SK-N-SH treated with all-trans-retinoic acid at 6 μM for 48 hours (cell line): ENCODE data around the gene SHB.

ENCODE experiments used
- ATAC-seq: fragments of 200-7000 bp; cut with Tn5 transposase; 3 replicates; pipeline ENCODE4 v1.9.1; 2020; ENCODE audit warnings: mild to moderate bottlenecking, moderate library complexity
- ARNTL ChIP-seq: fragments of 450-650 bp; formaldehyde crosslinking; IDR thresholded peaks from 2 replicates; pipeline ENCODE4 v1.5.0; 2020; ENCODE audit warnings: low read depth, mild to moderate bottlenecking, moderate library complexity, borderline replicate concordance
- BACH2 ChIP-seq: fragments of 250-450 bp; sonication (Bioruptor Pico); IDR thresholded peaks from 2 replicates; pipeline ENCODE4 v1.9.0; 2021; ENCODE audit warnings: mild to moderate bottlenecking, borderline replicate concordance
- CSDC2 ChIP-seq: fragments of 250-450 bp; sonication (Bioruptor Pico); IDR thresholded peaks from 2 replicates; pipeline ENCODE4 v1.5.0; 2020; ENCODE audit warnings: mild to moderate bottlenecking, moderate library complexity
- ESRRG ChIP-seq: fragments of 250-450 bp; sonication (Bioruptor Pico); IDR thresholded peaks from 2 replicates; pipeline ENCODE4 v1.6.1; 2021; ENCODE audit warnings: mild to moderate bottlenecking
- GLIS3 ChIP-seq: fragments of 250-450 bp; sonication (Bioruptor Pico); IDR thresholded peaks from 2 replicates; pipeline ENCODE4 v1.5.0; 2020; ENCODE audit warnings: mild to moderate bottlenecking, moderate library complexity
- ISL1 ChIP-seq: fragments of 250-450 bp; sonication (Bioruptor Pico); IDR thresholded peaks from 2 replicates; pipeline ENCODE4 v2.1.2; 2022; ENCODE audit warnings: mild to moderate bottlenecking, moderate library complexity
- OSR1 ChIP-seq: fragments of 250-450 bp; sonication (Bioruptor Pico); IDR thresholded peaks from 2 replicates; pipeline ENCODE4 v1.8.0; 2022; ENCODE audit warnings: moderate library complexity, mild to moderate bottlenecking, inconsistent platforms
- PPARA ChIP-seq: fragments of 250-450 bp; sonication (Bioruptor Pico); IDR thresholded peaks from 2 replicates; pipeline ENCODE4 v1.5.0; 2020; ENCODE audit warnings: mild to moderate bottlenecking, borderline replicate concordance
- RARB ChIP-seq: fragments of 250-450 bp; sonication (Bioruptor Pico); IDR thresholded peaks from 2 replicates; pipeline ENCODE4 v1.8.0; 2021; ENCODE audit warnings: mild to moderate bottlenecking, moderate library complexity
- SNAI2 ChIP-seq: fragments of 250-450 bp; sonication (Bioruptor Pico); IDR thresholded peaks from 2 replicates; pipeline ENCODE4 v1.5.0; 2020; ENCODE audit warnings: mild to moderate bottlenecking, moderate library complexity
- TCF4 ChIP-seq: fragments of 250-450 bp; sonication (Bioruptor Pico); IDR thresholded peaks from 2 replicates; pipeline ENCODE4 v1.8.0; 2021; ENCODE audit warnings: mild to moderate bottlenecking, moderate library complexity, borderline replicate concordance
- TOX ChIP-seq: fragments of 250-450 bp; sonication (Bioruptor Pico); IDR thresholded peaks from 2 replicates; pipeline ENCODE4 v1.8.0; 2021; ENCODE audit warnings: mild to moderate bottlenecking, moderate library complexity, borderline replicate concordance
- ZC3H10 ChIP-seq: fragments of 250-450 bp; sonication (Bioruptor Pico); IDR thresholded peaks from 2 replicates; pipeline ENCODE4 v1.5.1; 2021; ENCODE audit warnings: mild to moderate bottlenecking, moderate library complexity
- ZFP3 ChIP-seq: fragments of 250-450 bp; sonication (Bioruptor Pico); IDR thresholded peaks from 2 replicates; pipeline ENCODE4 v1.5.0; 2020; ENCODE audit warnings: mild to moderate bottlenecking, moderate library complexity
- ZFP30 ChIP-seq: fragments of 450-650 bp; formaldehyde crosslinking; IDR thresholded peaks from 2 replicates; pipeline ENCODE4 v1.5.0; 2022; ENCODE audit warnings: mild to moderate bottlenecking, moderate library complexity
- ZNF70 ChIP-seq: fragments of 450-650 bp; formaldehyde crosslinking; IDR thresholded peaks from 2 replicates; pipeline ENCODE4 v1.5.0; 2020; ENCODE audit warnings: mild to moderate bottlenecking, moderate library complexity
- ZNF8 ChIP-seq: fragments of 450-650 bp; formaldehyde crosslinking; IDR thresholded peaks from 2 replicates; pipeline ENCODE4 v1.5.0; 2020; ENCODE audit warnings: mild to moderate bottlenecking, moderate library complexity
- TF ChIP-seq, protein P1 (sequence below): fragments of 250-450 bp; sonication (Bioruptor Pico); IDR thresholded peaks from 2 replicates; pipeline ENCODE4 v1.8.0; 2021; ENCODE audit warnings: low read depth, mild to moderate bottlenecking, moderate library complexity, borderline replicate concordance
- TF ChIP-seq, protein P2 (sequence below): fragments of 250-450 bp; sonication (Bioruptor Pico); IDR thresholded peaks from 2 replicates; pipeline ENCODE4 v1.5.1; 2020; ENCODE audit warnings: low read depth, mild to moderate bottlenecking, moderate library complexity
- TF ChIP-seq, protein P3 (sequence below): fragments of 250-450 bp; sonication (Bioruptor Pico); IDR thresholded peaks from 2 replicates; pipeline ENCODE4 v1.5.0; 2020; ENCODE audit warnings: mild to moderate bottlenecking, moderate library complexity
- TF ChIP-seq, protein P4 (sequence below): fragments of 250-450 bp; sonication (Bioruptor Pico); IDR thresholded peaks from 2 replicates; pipeline ENCODE4 v1.5.1; 2021; ENCODE audit warnings: mild to moderate bottlenecking, moderate library complexity
- TF ChIP-seq, protein P5 (sequence below): fragments of 250-450 bp; sonication (Bioruptor Pico); IDR thresholded peaks from 2 replicates; pipeline ENCODE4 v1.8.0; 2020; ENCODE audit warnings: mild to moderate bottlenecking, moderate library complexity, borderline replicate concordance

Gene SHB

DNA sequence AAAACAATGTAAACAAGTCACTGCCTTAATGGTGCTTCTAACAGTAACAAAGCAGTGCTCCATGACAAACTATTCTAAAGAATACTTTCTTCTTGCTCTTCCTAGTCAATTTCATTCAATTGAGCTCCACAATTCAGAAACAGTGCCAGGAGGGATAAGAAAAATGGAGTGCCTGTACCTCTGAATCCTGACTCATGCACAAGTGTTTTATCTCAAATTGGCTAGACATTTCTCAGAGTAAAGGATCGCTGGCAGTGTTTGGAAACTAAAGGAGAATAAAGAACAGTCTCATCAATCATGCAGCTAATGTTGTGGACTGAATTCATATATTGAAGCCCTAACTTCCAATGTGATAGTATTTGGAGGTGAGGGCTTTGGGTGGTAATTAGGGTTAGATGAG lies 192.7 kb downstream of the SHB start:
- TF ChIP-seq BACH2 (CRISPR knock-in tag) = no peak
- no peak for TF ChIP-seq RARB (CRISPR knock-in tag)
- TF ChIP-seq ZFP30 (CRISPR knock-in tag) = no peak
- no peak for TF ChIP-seq CSDC2 (CRISPR knock-in tag)
- TF ChIP-seq, protein P1, sequence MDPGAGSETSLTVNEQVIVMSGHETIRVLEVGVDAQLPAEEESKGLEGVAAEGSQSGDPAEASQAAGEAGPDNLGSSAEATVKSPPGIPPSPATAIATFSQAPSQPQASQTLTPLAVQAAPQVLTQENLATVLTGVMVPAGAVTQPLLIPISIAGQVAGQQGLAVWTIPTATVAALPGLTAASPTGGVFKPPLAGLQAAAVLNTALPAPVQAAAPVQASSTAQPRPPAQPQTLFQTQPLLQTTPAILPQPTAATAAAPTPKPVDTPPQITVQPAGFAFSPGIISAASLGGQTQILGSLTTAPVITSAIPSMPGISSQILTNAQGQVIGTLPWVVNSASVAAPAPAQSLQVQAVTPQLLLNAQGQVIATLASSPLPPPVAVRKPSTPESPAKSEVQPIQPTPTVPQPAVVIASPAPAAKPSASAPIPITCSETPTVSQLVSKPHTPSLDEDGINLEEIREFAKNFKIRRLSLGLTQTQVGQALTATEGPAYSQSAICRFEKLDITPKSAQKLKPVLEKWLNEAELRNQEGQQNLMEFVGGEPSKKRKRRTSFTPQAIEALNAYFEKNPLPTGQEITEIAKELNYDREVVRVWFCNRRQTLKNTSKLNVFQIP (CRISPR knock-in tag) = no peak
- no peak for TF ChIP-seq ARNTL
- no peak for ATAC-seq

DNA sequence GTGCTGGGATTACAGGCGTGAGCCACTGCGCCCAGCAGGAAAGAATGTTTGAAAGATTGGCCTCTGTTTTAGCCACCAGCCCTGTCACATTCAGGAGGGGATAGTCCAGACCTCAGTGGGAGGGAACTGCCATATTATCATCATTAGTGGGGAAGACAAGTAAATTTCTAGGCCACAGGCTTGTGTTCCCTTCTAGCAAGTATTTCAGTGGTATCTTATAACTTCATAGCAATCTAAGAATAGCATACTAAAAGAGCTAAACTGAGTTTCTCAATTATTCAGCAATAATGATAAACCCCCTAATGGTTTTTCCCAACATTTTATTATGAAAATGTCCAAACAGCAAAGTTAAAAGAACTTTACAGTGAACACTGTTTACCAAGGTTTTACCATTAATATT lies 195.1 kb downstream of the SHB start:
- ATAC-seq = no peak
- TF ChIP-seq, protein P1 (CRISPR knock-in tag) = no peak
- TF ChIP-seq PPARA (no peak), ZNF70 (no peak), ARNTL (no peak), ISL1 (CRISPR knock-in tag) (no peak), TOX (CRISPR knock-in tag) (no peak), SNAI2 (CRISPR knock-in tag) (no peak), GLIS3 (CRISPR knock-in tag) (no peak), CSDC2 (CRISPR knock-in tag) (no peak), ZFP3 (no peak), TCF4 (CRISPR knock-in tag) (no peak), OSR1 (CRISPR knock-in tag) (no peak)
- TF ChIP-seq, protein P2, sequence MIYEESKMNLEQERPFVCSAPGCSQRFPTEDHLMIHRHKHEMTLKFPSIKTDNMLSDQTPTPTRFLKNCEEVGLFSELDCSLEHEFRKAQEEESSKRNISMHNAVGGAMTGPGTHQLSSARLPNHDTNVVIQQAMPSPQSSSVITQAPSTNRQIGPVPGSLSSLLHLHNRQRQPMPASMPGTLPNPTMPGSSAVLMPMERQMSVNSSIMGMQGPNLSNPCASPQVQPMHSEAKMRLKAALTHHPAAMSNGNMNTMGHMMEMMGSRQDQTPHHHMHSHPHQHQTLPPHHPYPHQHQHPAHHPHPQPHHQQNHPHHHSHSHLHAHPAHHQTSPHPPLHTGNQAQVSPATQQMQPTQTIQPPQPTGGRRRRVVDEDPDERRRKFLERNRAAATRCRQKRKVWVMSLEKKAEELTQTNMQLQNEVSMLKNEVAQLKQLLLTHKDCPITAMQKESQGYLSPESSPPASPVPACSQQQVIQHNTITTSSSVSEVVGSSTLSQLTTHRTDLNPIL = no peak
- TF ChIP-seq, protein P3, sequence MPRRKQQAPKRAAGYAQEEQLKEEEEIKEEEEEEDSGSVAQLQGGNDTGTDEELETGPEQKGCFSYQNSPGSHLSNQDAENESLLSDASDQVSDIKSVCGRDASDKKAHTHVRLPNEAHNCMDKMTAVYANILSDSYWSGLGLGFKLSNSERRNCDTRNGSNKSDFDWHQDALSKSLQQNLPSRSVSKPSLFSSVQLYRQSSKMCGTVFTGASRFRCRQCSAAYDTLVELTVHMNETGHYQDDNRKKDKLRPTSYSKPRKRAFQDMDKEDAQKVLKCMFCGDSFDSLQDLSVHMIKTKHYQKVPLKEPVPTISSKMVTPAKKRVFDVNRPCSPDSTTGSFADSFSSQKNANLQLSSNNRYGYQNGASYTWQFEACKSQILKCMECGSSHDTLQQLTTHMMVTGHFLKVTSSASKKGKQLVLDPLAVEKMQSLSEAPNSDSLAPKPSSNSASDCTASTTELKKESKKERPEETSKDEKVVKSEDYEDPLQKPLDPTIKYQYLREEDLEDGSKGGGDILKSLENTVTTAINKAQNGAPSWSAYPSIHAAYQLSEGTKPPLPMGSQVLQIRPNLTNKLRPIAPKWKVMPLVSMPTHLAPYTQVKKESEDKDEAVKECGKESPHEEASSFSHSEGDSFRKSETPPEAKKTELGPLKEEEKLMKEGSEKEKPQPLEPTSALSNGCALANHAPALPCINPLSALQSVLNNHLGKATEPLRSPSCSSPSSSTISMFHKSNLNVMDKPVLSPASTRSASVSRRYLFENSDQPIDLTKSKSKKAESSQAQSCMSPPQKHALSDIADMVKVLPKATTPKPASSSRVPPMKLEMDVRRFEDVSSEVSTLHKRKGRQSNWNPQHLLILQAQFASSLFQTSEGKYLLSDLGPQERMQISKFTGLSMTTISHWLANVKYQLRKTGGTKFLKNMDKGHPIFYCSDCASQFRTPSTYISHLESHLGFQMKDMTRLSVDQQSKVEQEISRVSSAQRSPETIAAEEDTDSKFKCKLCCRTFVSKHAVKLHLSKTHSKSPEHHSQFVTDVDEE (CRISPR knock-in tag) = no peak
- TF ChIP-seq, protein P4, sequence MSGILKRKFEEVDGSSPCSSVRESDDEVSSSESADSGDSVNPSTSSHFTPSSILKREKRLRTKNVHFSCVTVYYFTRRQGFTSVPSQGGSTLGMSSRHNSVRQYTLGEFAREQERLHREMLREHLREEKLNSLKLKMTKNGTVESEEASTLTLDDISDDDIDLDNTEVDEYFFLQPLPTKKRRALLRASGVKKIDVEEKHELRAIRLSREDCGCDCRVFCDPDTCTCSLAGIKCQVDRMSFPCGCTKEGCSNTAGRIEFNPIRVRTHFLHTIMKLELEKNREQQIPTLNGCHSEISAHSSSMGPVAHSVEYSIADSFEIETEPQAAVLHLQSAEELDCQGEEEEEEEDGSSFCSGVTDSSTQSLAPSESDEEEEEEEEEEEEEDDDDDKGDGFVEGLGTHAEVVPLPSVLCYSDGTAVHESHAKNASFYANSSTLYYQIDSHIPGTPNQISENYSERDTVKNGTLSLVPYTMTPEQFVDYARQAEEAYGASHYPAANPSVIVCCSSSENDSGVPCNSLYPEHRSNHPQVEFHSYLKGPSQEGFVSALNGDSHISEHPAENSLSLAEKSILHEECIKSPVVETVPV = no peak

DNA sequence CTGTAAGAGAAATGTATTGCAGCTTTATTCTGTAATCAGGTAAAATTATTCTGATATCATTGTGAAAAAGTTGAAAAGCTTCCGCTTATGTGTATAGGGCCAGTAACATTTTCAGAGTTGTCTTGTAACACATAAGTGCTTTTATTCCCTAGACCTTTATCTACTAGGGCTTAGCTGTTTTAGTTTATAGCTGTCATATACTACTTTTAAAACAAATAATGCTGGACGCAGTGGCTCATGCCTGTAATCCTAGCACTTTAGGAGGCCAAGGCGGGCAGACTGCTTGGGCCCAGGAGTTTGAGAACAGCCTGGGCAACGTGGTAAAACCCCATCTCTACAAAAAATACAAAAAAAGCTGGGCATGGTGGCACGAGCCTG lies 198.2 kb downstream of the SHB start:
- TF ChIP-seq ZC3H10 (CRISPR knock-in tag) = no peak
- no peak for TF ChIP-seq TOX (CRISPR knock-in tag)
- no peak for ATAC-seq

DNA sequence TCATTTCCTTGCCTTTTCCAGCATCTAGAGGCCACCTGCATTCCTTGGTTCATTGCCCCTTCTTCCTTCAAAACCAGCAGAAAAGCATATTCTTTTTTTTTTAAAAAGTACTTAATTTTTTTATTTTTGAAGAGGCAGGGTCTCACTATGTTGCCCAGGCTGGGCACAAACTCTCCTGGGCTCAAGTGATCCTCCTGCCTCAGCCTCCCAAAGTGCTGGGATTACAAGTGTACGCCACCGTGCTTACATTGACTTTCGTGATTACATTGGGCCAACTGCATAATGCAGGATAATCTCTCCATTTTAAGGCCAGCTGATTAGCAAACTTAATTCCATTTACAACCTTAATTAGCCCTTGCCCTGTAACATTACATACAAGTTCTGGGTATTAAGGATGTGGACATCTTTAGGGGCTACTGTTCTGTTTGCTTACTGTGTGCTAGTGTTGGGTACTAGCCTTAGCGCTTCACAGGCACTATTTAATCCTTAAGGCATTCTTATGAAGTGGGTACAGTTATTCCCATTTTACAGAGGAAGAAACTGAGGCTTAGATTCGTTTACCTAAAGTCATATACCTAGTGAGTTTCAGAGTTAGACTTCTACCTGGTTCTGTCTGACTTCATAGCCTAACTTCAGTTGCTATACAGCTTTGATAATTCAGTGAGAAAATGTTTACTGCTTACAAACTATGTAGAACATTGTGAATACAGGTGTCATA lies 198.8 kb downstream of the SHB start:
- TF ChIP-seq TOX (CRISPR knock-in tag) = no peak
- TF ChIP-seq ZFP30 (CRISPR knock-in tag) = no peak
- TF ChIP-seq ZNF70 = no peak
- no peak for TF ChIP-seq BACH2 (CRISPR knock-in tag)
- TF ChIP-seq, protein P2 = no peak
- TF ChIP-seq ZFP3 = no peak
- TF ChIP-seq ISL1 (CRISPR knock-in tag) = no peak
- no peak for TF ChIP-seq ZNF8 (CRISPR knock-in tag)
- TF ChIP-seq ESRRG = no peak
- TF ChIP-seq, protein P4 = no peak
- TF ChIP-seq, protein P5, sequence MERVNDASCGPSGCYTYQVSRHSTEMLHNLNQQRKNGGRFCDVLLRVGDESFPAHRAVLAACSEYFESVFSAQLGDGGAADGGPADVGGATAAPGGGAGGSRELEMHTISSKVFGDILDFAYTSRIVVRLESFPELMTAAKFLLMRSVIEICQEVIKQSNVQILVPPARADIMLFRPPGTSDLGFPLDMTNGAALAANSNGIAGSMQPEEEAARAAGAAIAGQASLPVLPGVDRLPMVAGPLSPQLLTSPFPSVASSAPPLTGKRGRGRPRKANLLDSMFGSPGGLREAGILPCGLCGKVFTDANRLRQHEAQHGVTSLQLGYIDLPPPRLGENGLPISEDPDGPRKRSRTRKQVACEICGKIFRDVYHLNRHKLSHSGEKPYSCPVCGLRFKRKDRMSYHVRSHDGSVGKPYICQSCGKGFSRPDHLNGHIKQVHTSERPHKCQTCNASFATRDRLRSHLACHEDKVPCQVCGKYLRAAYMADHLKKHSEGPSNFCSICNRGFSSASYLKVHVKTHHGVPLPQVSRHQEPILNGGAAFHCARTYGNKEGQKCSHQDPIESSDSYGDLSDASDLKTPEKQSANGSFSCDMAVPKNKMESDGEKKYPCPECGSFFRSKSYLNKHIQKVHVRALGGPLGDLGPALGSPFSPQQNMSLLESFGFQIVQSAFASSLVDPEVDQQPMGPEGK (CRISPR knock-in tag) = no peak
- no peak for ATAC-seq
